Endothelial cell of umbilical vein (primary cell): Measurements from ENCODE around the gene RAB35. TPM values are rescaled to one million over a fixed set of nuclear protein-coding genes. Genes with fewer than 3 reads are reported as not detected.
"Not testable (repeated sequence)": the region's sequence is repeated elsewhere in the genome, so short reads cannot be mapped to it uniquely, and the experiment has no call there.

ENCODE experiments used
- BruUV-seq: library from RNA; stranded (reverse); fragments of 400-500 nt; replicated peaks from 2 replicates; lab custom pipeline; 2021; lab: Mats Ljungman, UMichigan
- CTCF ChIA-PET: fragments of 300-600, 350-600 bp; sonication (Branson Sonifier 250); formaldehyde crosslinking; loops from one replicate; lab custom pipeline; 2021; ENCODE audit warnings: antibody characterized with exemption, inconsistent platforms; lab: Charles Lee
- POLR2A ChIA-PET: fragments of 300-600, 350-600 bp; sonication (Branson Sonifier 250); formaldehyde crosslinking; loops from one replicate; lab custom pipeline; 2021; ENCODE audit warnings: antibody characterized with exemption, inconsistent platforms; lab: Charles Lee
- DNase-seq: peaks from one replicate; pipeline ENCODE4 v3.0.0-alpha.2; 2011; ENCODE audit warnings: low read depth, low spot score
- FAIRE-seq: peaks from 2 replicates; lab custom pipeline; 2011; peaks lifted over from hg19 to GRCh38; lab: Jason Lieb, UNC
- H2AFZ ChIP-seq: 2 replicates; pipeline ENCODE4 v1.6.0; 2012; ENCODE audit warnings: low read depth, low read length, control low read depth, inconsistent platforms
- H3K27ac ChIP-seq: 2 replicates; pipeline ENCODE4 v1.5.1; 2011; ENCODE audit warnings: low read depth, mild to moderate bottlenecking, control low read depth, low read length, moderate library complexity; ENCODE audit not compliant: insufficient read depth
- H3K27me3 ChIP-seq, 2 experiments: 2 replicates each; pipeline versions ENCODE4 v1.6.0 to v1.6.1; 2011; ENCODE audit warnings: low read length in 2 of 2, mixed read lengths in 1 of 2; ENCODE audit not compliant: control insufficient read depth in 2 of 2, insufficient read depth in 2 of 2
- H3K36me3 ChIP-seq, 2 experiments: 2 replicates in 1 of 2; 3 replicates in 1 of 2; pipeline ENCODE4 v1.5.1; 2011; ENCODE audit warnings: low read length in 2 of 2, mild to moderate bottlenecking in 1 of 2, moderate library complexity in 1 of 2; ENCODE audit not compliant: control insufficient read depth in 2 of 2, insufficient read depth in 2 of 2; ENCODE audit errors: extremely low read depth in 1 of 2
- H3K4me1 ChIP-seq: 3 replicates; pipeline ENCODE4 v1.5.1; 2011; ENCODE audit warnings: mild to moderate bottlenecking, low read length; ENCODE audit not compliant: control insufficient read depth, insufficient read depth; ENCODE audit errors: extremely low read depth
- H3K4me2 ChIP-seq: 2 replicates; pipeline ENCODE4 v1.6.1; 2011; ENCODE audit warnings: low read length, control low read depth, mixed read lengths; ENCODE audit not compliant: insufficient read depth
- H3K4me3 ChIP-seq, 3 experiments: fragments of 200-600 bp in 1 of 3; sonication (generic), shearing (Covaris generic) in 1 of 3; replicated peaks in 1 of 3; 2 replicates each; pipeline ENCODE4 v1.5.1; 2011 to 2016; ENCODE audit warnings: control low read depth in 3 of 3, low read length in 3 of 3, mild to moderate bottlenecking in 2 of 3, inconsistent platforms in 1 of 3, low read depth in 1 of 3, moderate library complexity in 1 of 3; ENCODE audit not compliant: insufficient read depth in 1 of 3
- H3K79me2 ChIP-seq: 2 replicates; pipeline ENCODE4 v1.6.0; 2012; ENCODE audit warnings: low read length, inconsistent platforms; ENCODE audit not compliant: control insufficient read depth, insufficient read depth
- H3K9ac ChIP-seq: replicated peaks from 2 replicates; pipeline ENCODE3; 2011; ENCODE audit warnings: low read length, control low read depth; ENCODE audit not compliant: insufficient read depth; ENCODE audit errors: extremely low read depth
- H3K9me1 ChIP-seq: replicated peaks from 3 replicates; pipeline ENCODE4 v1.6.0; 2011; ENCODE audit warnings: mild to moderate bottlenecking, low read length; ENCODE audit not compliant: control insufficient read depth, insufficient read depth; ENCODE audit errors: extremely low read depth
- H3K9me3 ChIP-seq: replicated peaks from 2 replicates; pipeline ENCODE4 v1.5.1; 2012; ENCODE audit warnings: low read length, inconsistent platforms; ENCODE audit not compliant: control insufficient read depth, insufficient read depth
- H4K20me1 ChIP-seq: replicated peaks from 2 replicates; pipeline ENCODE3; 2011; ENCODE audit warnings: mild to moderate bottlenecking, low read length; ENCODE audit not compliant: control insufficient read depth, insufficient read depth; ENCODE audit errors: extremely low read depth
- EZH2 ChIP-seq: IDR thresholded peaks from 2 replicates; pipeline ENCODE4 v1.6.1; 2012; ENCODE audit warnings: borderline replicate concordance, low read depth, mild to moderate bottlenecking, moderate library complexity, low read length, inconsistent platforms; ENCODE audit not compliant: severe bottlenecking
- FOS ChIP-seq: IDR thresholded peaks from 2 replicates; pipeline ENCODE4 v1.6.1; 2011; ENCODE audit warnings: mild to moderate bottlenecking, low read length, moderate library complexity, borderline replicate concordance; ENCODE audit not compliant: insufficient read depth
- GATA2 ChIP-seq: IDR thresholded peaks from 2 replicates; pipeline ENCODE4 v1.7.0; 2011; ENCODE audit warnings: low read depth, mild to moderate bottlenecking, moderate library complexity, mixed read lengths, low read length; ENCODE audit not compliant: insufficient read length, insufficient read depth
- JUN ChIP-seq: IDR thresholded peaks from 2 replicates; pipeline ENCODE4 v1.6.1; 2011; ENCODE audit warnings: borderline replicate concordance, low read depth; ENCODE audit not compliant: insufficient read length, insufficient read depth
- MYC ChIP-seq: IDR thresholded peaks from one replicate; pipeline ENCODE4 v1.6.1; 2011; ENCODE audit warnings: mild to moderate bottlenecking, low read depth, low read length
- POLR2A ChIP-seq: IDR thresholded peaks from 2 replicates; pipeline ENCODE4 v1.6.1; 2012; ENCODE audit warnings: low read depth, mild to moderate bottlenecking, control low read depth, low read length
- POLR2AphosphoS5 ChIP-seq: IDR thresholded peaks from 2 replicates; pipeline ENCODE4 v1.6.1; 2012; ENCODE audit warnings: low read depth, mild to moderate bottlenecking, control low read depth, low read length, moderate library complexity; ENCODE audit not compliant: insufficient read depth
- dilution Hi-C: fragments of 300-500 bp; cut with MboI; formaldehyde crosslinking; loops from one replicate; pipeline ENCODE4 v1.15.0; 2019; ENCODE audit warnings: low sequenced_read_pairs; ENCODE audit not compliant: extremely low pct_ligation_motif_present
- intact Hi-C: fragments of 100-400 bp; cut with micrococcal nuclease; formaldehyde crosslinking; loops from one replicate; pipeline ENCODE4 v1.10.0; 2022
- polyA plus RNA-seq, 4 experiments: library from polyadenylated mRNA; depleted of rRNA in 3 of 4; stranded (reverse) in 3 of 4; unstranded in 1 of 4; fragments of >200 nt; gene quantifications; 2 replicates each; pipeline versions ENCODE4 v1.2.1 to v1.2.3, GENCODE V29; 2011 to 2012; ENCODE audit warnings: missing spikeins in 1 of 4
- total RNA-seq: library from RNA; stranded (reverse); gene quantifications from 2 replicates; pipeline ENCODE4 v1.2.3, GENCODE V29; 2021
- TF ChIP-seq, protein P1 (sequence below): IDR thresholded peaks from 2 replicates; pipeline ENCODE4 v1.6.1; 2011; ENCODE audit not compliant: insufficient read depth, insufficient read length
- TF ChIP-seq, protein P2 (sequence below), 2 donors: IDR thresholded peaks; 1 replicate in 1 of 2; 2 replicates in 1 of 2; pipeline ENCODE4 v1.5.1; 2011; ENCODE audit warnings: low read length in 2 of 2, mild to moderate bottlenecking in 2 of 2, moderate library complexity in 2 of 2, control low read depth in 1 of 2, inconsistent platforms in 1 of 2, low read depth in 1 of 2; ENCODE audit not compliant: insufficient read depth in 1 of 2; ENCODE audit errors: extremely low read depth in 1 of 2

Gene RAB35
- total and polyA plus RNA-seq, 2 donors (not counting 3 experiments of a cell fraction or from before 2014, with no cell fraction given), result 70.5 to 80.3 TPM

DNA sequence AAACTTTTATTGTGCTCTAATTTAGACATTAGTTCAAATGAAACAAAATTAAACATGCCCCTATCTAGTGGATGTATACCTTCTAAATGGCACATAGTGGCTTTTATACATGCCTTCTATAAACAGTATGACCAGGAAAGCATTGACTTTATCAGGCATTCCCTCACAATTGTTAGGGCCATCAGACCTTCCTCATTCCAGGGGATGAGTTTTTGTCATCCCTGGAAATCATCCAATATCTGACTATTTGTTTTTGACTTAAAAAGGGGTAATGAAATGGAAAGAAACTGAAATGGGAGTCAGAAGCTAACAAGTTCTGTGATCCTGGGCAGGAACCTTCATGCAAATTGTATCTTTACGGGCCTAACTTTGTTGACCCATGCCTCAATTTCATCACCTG lies 69.5 kb downstream of the RAB35 start:
- ChIA-PET CTCF (no interaction called here), POLR2A (no interaction called here)
- Histone ChIP-seq H3K4me2 (no peak overlapping the region), H3K27ac (no peak overlapping the region), H3K9me1 (no peaks in the 10 kb centered on the region), H3K4me3 (no peak overlapping the region), H3K27me3 (peaks cover 0 to 9% of the 10 kb centered on the region in 2 experiments), H2AFZ (no peak overlapping the region), H3K9ac (no peak overlapping the region), H4K20me1 (no peaks in the 10 kb centered on the region), H3K9me3 (no peaks in the 10 kb centered on the region), H3K4me1 (no peaks in the 10 kb centered on the region), H3K79me2 (no peaks in the 10 kb centered on the region), H3K36me3 (no peaks in the 10 kb centered on the region)
- dilution Hi-C loops (no loop called here), intact Hi-C loops (no loop called here)
- TF ChIP-seq GATA2, result no peak
- no peak for TF ChIP-seq POLR2A
- TF ChIP-seq JUN, result no peak
- TF ChIP-seq MYC, result no peak
- TF ChIP-seq EZH2, result no peak
- TF ChIP-seq, protein P1, sequence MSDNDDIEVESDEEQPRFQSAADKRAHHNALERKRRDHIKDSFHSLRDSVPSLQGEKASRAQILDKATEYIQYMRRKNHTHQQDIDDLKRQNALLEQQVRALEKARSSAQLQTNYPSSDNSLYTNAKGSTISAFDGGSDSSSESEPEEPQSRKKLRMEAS, result no peak
- TF ChIP-seq FOS, result no peak
- no peak for TF ChIP-seq POLR2AphosphoS5
- TF ChIP-seq, protein P2, sequence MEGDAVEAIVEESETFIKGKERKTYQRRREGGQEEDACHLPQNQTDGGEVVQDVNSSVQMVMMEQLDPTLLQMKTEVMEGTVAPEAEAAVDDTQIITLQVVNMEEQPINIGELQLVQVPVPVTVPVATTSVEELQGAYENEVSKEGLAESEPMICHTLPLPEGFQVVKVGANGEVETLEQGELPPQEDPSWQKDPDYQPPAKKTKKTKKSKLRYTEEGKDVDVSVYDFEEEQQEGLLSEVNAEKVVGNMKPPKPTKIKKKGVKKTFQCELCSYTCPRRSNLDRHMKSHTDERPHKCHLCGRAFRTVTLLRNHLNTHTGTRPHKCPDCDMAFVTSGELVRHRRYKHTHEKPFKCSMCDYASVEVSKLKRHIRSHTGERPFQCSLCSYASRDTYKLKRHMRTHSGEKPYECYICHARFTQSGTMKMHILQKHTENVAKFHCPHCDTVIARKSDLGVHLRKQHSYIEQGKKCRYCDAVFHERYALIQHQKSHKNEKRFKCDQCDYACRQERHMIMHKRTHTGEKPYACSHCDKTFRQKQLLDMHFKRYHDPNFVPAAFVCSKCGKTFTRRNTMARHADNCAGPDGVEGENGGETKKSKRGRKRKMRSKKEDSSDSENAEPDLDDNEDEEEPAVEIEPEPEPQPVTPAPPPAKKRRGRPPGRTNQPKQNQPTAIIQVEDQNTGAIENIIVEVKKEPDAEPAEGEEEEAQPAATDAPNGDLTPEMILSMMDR (IDR thresholded peaks at IDR 0.05; ENCODE audit: extremely low read depth in 1 of 2, insufficient read depth in 1 of 2, low read depth in 1 of 2, low read length in 2 of 2), result no peak
- FAIRE-seq (no peak), DNase-seq (no peak)
- no TSS peak for BruUV-seq

DNA sequence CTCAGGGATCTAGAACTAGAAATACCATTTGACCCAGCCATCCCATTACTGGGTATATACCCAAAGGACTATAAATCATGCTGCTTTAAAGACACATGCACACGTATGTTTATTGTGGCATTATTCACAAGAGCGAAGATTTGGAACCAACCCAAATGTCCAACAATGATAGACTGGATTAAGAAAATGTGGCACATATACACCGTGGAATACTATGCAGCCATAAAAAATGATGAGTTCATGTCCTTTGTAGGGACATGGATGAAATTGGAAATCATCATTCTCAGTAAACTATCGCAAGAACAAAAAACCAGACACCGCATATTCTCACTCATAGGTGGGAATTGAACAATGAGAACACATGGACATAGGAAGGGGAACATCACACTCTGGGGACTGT lies 71.2 kb downstream of the RAB35 start:
- H3K4me2 ChIP-seq, H3K27me3 ChIP-seq, DNase-seq, CTCF ChIA-PET, H2AFZ ChIP-seq, POLR2A ChIA-PET, FAIRE-seq, H3K4me3 ChIP-seq, H3K27ac ChIP-seq, H4K20me1 ChIP-seq, H3K9me3 ChIP-seq, H3K9ac ChIP-seq, H3K4me1 ChIP-seq, H3K9me1 ChIP-seq, BruUV-seq, H3K79me2 ChIP-seq, H3K36me3 ChIP-seq, dilution Hi-C loops, intact Hi-C loops: not testable (repeated sequence)
